ENCODE results near the gene CLCNKB.

CLCNKB gene

GRCh38 chr1:16076031-16076864, 32.7 kb downstream of the CLCNKB start:
- no peak for DNase-seq (ENCODE audit: low spot score)

GRCh38 chr1:16076865-16077238, 33.3 kb downstream of the CLCNKB start:
- no peak for DNase-seq (ENCODE audit: low spot score)

- no peak for DNase-seq (ENCODE audit: low spot score)
Observed at GRCh38 chr1:16077406-16078245, 34.0 kb downstream of the CLCNKB start.

GRCh38 chr1:16078925-16079656, 35.5 kb downstream of the CLCNKB start:
- DNase-seq (ENCODE audit: low spot score), result peak; percentile 68

GRCh38 chr1:16080422-16081150, 37.0 kb downstream of the CLCNKB start:
- DNase-seq (ENCODE audit: low spot score), result no peak

GRCh38 chr1:16081636-16082035, 38.1 kb downstream of the CLCNKB start:
- no peak for DNase-seq (ENCODE audit: low spot score)

GRCh38 chr1:16082283-16083038, 38.9 kb downstream of the CLCNKB start:
- no peak for DNase-seq (ENCODE audit: low spot score)

- no peak for DNase-seq (ENCODE audit: low spot score)
Observed at GRCh38 chr1:16083486-16083885, 39.9 kb downstream of the CLCNKB start.

GRCh38 chr1:16085522-16085921, 41.9 kb downstream of the CLCNKB start:
- DNase-seq (ENCODE audit: low spot score), result no peak

GRCh38 chr1:16087733-16088132, 44.2 kb downstream of the CLCNKB start:
- DNase-seq (ENCODE audit: low spot score), result no peak

- DNase-seq (ENCODE audit: low spot score), result no peak
Observed at GRCh38 chr1:16088351-16088911, 44.8 kb downstream of the CLCNKB start.

GRCh38 chr1:16088996-16089395, 45.4 kb downstream of the CLCNKB start:
- no peak for DNase-seq (ENCODE audit: low spot score)

GRCh38 chr1:16090076-16090826, 46.7 kb downstream of the CLCNKB start:
- DNase-seq (ENCODE audit: low spot score), result no peak

GRCh38 chr1:16091296-16091695, 47.7 kb downstream of the CLCNKB start:
- DNase-seq (ENCODE audit: low spot score), result no peak

- DNase-seq (ENCODE audit: low spot score), result no peak
Observed at GRCh38 chr1:16092097-16092922, 48.7 kb downstream of the CLCNKB start.

- DNase-seq (ENCODE audit: low spot score), result no peak
Observed at GRCh38 chr1:16092923-16093511, 49.4 kb downstream of the CLCNKB start.

GRCh38 chr1:16093611-16094010, 50.0 kb downstream of the CLCNKB start:
- no peak for DNase-seq (ENCODE audit: low spot score)

GRCh38 chr1:16094453-16095158, 51.0 kb downstream of the CLCNKB start:
- DNase-seq (ENCODE audit: low spot score), result no peak
